Neural crest cell (in vitro differentiated cells): Measurements from ENCODE around the gene PIK3R6. TPM values are rescaled to one million over a fixed set of nuclear protein-coding genes. Genes with fewer than 3 reads are reported as not detected.

Source experiments
- DNase-seq: peaks from one replicate; pipeline ENCODE4 v3.0.0; 2021; ENCODE audit warnings: low read depth, mixed read lengths, low spot score
- H3K27ac Mint-ChIP-seq: one replicate; pipeline ENCODE4 v1.8.0; 2021; ENCODE audit warnings: mild to moderate bottlenecking, mixed read lengths; ENCODE audit not compliant: unreplicated experiment
- H3K27me3 Mint-ChIP-seq: 2 replicates; pipeline ENCODE4 v1.8.0; 2021; ENCODE audit warnings: low read depth, mild to moderate bottlenecking, mixed read lengths
- H3K36me3 Mint-ChIP-seq: 2 replicates; pipeline ENCODE4 v1.8.0; 2021; ENCODE audit warnings: low read depth, mild to moderate bottlenecking, mixed read lengths
- H3K4me1 Mint-ChIP-seq: 2 replicates; pipeline ENCODE4 v1.8.0; 2021; ENCODE audit warnings: mixed read lengths
- H3K4me3 Mint-ChIP-seq: one replicate; pipeline ENCODE4 v1.8.0; 2021; ENCODE audit warnings: mild to moderate bottlenecking, mixed read lengths
- H3K9me3 Mint-ChIP-seq: 2 replicates; pipeline ENCODE4 v1.8.0; 2021; ENCODE audit warnings: mixed read lengths
- total RNA-seq: library from RNA; stranded (reverse); gene quantifications from 2 replicates; pipeline ENCODE4 v1.2.1, GENCODE V29; 2021
- TF ChIP-seq, protein P1 (sequence below): fragments of 200-600 bp; sonication (generic); conservative IDR thresholded peaks from 2 replicates; pipeline ENCODE4 v1.5.0; 2021; ENCODE audit warnings: antibody characterized with exemption, mild to moderate bottlenecking

The PIK3R6 gene
- total RNA-seq, 1 donor from 2014 or later = not detected

DNA sequence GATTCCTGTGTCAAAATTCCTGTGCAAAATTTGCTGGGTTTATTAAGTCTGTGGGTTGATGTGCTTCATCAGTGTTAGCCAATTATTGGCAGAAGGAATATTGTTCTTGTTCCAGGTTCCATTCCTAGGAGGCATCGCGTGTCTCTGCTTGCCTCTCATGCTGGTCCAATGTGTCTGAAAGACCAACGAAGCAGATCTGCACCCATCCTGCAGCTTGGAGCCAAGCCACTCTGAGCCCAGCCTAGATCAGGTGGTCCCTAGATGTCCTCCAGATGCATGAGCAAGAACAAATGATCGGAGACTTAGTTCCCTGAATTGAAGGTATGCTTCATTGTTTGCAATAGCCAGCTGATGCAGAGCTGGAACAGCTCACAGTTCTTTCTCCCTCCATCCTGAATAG lies 10.5 kb upstream of the PIK3R6 start:
- Mint-ChIP-seq H3K4me1 (peaks cover 4% of the 10 kb centered on the region), H3K36me3 (no peaks in the 10 kb centered on the region), H3K27ac (no peak overlapping the region), H3K27me3 (peaks cover 5% of the 10 kb centered on the region), H3K9me3 (no peaks in the 10 kb centered on the region), H3K4me3 (no peak overlapping the region)
- TF ChIP-seq, protein P1, sequence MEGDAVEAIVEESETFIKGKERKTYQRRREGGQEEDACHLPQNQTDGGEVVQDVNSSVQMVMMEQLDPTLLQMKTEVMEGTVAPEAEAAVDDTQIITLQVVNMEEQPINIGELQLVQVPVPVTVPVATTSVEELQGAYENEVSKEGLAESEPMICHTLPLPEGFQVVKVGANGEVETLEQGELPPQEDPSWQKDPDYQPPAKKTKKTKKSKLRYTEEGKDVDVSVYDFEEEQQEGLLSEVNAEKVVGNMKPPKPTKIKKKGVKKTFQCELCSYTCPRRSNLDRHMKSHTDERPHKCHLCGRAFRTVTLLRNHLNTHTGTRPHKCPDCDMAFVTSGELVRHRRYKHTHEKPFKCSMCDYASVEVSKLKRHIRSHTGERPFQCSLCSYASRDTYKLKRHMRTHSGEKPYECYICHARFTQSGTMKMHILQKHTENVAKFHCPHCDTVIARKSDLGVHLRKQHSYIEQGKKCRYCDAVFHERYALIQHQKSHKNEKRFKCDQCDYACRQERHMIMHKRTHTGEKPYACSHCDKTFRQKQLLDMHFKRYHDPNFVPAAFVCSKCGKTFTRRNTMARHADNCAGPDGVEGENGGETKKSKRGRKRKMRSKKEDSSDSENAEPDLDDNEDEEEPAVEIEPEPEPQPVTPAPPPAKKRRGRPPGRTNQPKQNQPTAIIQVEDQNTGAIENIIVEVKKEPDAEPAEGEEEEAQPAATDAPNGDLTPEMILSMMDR = no peak
- no peak for DNase-seq

DNA sequence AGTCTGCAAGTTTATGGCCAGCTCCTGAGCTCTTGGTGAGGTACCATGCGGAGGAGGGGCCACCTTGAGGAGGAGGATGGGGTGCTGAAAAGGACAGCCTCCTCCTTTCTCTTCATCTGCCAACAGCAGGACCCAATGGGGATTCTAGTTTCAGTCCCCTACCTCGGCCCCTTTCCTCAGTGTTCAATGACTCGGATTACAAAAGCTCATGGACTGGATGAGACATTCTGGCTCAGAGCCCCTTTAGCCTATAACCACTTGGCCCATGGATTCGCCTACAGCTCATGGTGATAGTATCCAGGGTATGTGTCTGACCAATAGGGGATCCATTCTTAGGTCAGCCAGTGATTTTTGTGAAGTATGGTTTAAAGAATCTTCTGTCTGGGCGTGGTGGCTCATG lies 8.5 kb upstream of the PIK3R6 start:
- no peak overlapping the region for H3K4me3 Mint-ChIP-seq
- no peak overlapping the region for H3K27ac Mint-ChIP-seq
- H3K4me1 Mint-ChIP-seq = peaks cover 4% of the 10 kb centered on the region
- DNase-seq = no peak
- TF ChIP-seq, protein P1 = no peak
- no peaks in the 10 kb centered on the region for H3K9me3 Mint-ChIP-seq
- H3K27me3 Mint-ChIP-seq = peaks cover 5% of the 10 kb centered on the region
- no peaks in the 10 kb centered on the region for H3K36me3 Mint-ChIP-seq

DNA sequence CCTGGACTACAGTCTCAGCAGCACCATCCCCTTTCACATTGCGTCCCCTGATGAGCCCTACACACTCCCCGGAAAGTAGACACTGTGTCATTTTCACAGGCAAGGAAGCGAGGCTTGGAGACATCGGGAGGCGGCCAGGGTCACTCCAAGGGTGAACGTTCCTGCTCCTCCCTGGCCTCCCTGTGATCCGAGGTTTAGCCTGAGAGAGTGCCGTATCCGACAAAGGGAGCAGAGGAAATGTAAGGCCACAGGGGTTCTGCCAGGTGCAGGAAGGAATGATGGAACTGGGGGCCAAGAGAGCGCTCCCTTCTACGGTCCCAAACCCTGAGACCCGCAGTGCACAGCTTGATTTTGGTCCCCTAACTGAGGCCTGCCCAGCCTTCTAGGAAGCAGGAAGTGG lies 8.0 kb upstream of the PIK3R6 start:
- Mint-ChIP-seq H3K4me3 (no peak overlapping the region), H3K4me1 (peaks cover 4% of the 10 kb centered on the region), H3K36me3 (no peaks in the 10 kb centered on the region), H3K27ac (no peak overlapping the region), H3K9me3 (no peaks in the 10 kb centered on the region), H3K27me3 (peaks cover 5% of the 10 kb centered on the region)
- no peak for DNase-seq
- TF ChIP-seq, protein P1 = no peak

DNA sequence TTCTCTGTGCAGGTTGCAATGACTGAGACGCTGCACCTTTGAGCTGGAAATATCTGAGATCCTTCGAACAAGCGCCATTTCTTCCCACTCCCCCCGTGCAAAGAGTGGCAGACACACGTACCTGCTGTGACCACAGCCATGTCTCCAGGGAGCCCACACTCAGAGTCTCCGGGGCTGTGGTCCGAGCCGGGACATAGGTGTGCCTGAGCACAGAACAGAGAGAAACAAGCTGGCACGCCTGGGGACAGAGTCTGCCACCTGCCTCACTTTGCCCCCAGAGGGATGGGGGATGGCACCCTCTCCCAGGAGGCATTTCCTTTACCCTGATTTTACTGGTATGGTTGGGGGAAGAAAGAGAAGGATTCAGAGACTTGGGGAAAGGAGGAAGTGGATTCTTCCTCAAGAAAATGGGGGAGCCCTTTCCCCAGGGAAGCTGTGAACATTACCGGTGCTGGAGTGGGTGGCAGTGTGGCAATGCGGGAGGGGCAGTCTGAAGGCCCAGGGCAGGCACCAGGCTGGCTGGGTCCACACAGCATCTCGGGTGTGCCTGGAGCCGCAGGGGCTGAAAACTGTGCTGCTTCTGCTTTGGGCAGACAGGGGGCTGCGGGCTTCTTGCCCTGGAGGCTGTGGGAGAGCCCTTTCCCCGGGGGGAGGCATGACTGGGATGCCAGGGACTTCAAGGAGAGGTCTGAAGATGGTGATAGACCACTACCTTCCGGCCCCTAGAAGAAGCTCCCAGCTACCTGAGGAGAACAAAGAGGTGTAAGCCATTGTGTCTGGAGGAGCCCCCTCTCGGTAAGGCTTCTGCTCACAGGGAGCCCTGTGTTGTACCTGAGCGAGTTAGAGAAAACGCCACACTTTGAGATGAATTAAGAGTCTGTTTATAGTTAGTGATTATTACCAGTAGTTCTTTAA lies 6.6 kb upstream of the PIK3R6 start:
- H3K27ac Mint-ChIP-seq = peak overlapping the region; percentile 60
- H3K27me3 Mint-ChIP-seq = peaks cover 5% of the 10 kb centered on the region
- no peaks in the 10 kb centered on the region for H3K9me3 Mint-ChIP-seq
- H3K36me3 Mint-ChIP-seq = no peaks in the 10 kb centered on the region
- H3K4me1 Mint-ChIP-seq = peaks cover 4% of the 10 kb centered on the region
- no peak overlapping the region for H3K4me3 Mint-ChIP-seq
- TF ChIP-seq, protein P1 = no peak
- no peak for DNase-seq

DNA sequence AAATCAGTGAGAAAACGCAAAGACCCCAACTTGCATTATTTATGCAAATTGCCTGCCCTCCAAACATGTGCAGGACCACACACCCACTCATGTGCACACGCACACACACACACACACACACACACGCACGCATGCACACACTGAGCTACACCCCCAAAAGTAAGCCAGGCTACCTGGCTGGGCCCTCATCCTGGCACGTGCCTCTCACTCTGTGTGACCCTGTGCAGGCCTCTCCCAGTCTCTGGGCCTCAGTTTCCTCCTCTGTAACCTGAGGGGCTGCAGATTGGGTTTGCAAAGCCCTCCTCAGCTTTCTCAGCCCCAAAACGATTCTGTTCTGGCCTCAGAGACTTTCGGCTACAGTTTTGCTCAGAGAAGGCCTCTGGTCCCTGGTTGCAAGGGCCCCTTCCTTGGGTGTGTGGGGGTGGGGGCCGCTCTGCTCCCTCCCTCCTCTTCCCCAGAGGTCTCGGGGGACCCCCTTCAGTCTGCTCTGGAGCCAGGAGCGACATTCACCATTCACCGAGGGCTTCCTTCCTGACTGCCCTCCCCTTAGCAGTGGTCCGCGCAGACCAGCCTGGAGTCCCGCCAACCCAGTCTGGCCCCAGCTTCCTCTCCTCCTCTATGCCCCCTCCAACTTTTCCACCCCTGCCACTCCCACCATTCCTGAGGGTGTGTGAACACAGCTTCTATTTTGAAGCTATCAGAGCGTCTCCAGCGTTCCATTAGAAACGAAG lies 5.4 kb upstream of the PIK3R6 start:
- Mint-ChIP-seq H3K36me3 (no peaks in the 10 kb centered on the region), H3K27me3 (peaks cover 5% of the 10 kb centered on the region), H3K4me1 (peaks cover 11% of the 10 kb centered on the region), H3K9me3 (no peaks in the 10 kb centered on the region), H3K27ac (no peak overlapping the region), H3K4me3 (no peak overlapping the region)
- TF ChIP-seq, protein P1 = no peak
- DNase-seq = no peak
